Skin epidermis (tissue), 12 donors: Measurements from ENCODE around the gene ABI2.
"Not testable (repeated sequence)": the region's sequence is repeated elsewhere in the genome, so short reads cannot be mapped to it uniquely, and the experiment has no call there.

Experiments used
- H3K27ac ChIP-seq, 21 experiments: fragments of 200-600 bp; sonication (generic) in 11 of 21; one replicate each; pipeline ENCODE4 v1.5.0; 2020; ENCODE audit warnings: mild to moderate bottlenecking in 3 of 21, inconsistent platforms in 2 of 21, moderate library complexity in 2 of 21
- H3K4me3 ChIP-seq, 7 experiments: fragments of 200-600 bp; sonication (generic) in 2 of 7; one replicate each; pipeline ENCODE4 v1.5.0; 2020; ENCODE audit warnings: inconsistent platforms in 2 of 7, mild to moderate bottlenecking in 2 of 7, moderate library complexity in 1 of 7

The ABI2 gene

DNA sequence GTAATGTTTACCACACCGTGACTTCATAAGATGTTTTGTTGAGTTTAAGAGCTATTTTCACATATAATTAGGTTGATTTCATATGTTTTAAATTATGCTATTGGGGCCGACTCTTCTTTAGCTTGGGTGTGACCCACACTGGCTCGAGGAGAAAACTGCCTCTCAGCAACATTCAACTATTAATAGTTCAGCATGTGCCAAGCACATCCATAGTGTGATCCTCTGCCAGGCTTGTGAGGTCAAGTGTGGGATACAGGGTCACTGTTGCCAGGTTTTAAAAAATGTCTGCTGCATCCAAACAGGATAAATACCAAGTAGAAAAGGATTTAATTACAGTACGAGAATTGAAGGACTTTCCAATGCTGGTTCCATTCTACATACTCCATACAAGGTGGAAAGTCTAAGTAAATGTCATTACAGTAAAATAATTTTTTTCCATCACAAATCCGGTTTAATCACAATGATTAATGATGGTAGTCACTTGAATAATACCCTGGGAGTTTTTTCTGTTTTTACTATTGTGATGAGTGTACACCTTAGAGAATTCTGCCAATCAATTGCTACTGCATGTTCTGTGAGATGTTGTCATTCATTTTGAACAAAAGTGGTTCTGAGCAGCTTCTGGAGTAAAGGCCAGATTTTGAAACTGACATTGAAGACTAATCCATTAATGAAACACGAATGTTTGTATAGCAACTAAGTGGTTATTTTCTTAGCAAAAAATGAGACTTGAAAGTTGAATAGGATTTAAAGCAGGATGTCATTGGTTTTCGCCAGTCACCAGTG, 84.5 kb downstream of the ABI2 start:
- peak overlapping the region in 1 of 21 experiments; percentile 38 for H3K27ac ChIP-seq

DNA sequence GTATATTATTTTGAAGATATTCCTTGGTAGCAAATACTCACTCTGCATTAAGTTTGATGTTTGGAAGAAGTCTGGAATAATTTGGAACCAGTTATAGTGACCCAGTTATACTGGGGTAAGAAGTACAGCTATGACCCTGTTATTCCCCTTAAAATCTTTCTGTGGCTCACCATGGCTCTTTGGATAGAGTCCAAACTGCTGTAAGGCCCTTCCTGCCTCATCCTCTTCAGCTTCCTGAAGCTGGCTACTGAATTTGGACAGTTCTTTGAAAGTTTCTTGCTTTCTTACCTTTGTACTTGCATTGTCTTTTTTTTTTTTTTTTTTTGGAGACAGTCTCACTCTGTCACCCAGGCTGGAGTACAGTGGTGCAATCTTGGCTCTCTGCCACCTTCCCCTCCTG, 85.6 kb downstream of the ABI2 start:
- H3K4me3 ChIP-seq = no peak overlapping the region
- no peak overlapping the region for H3K27ac ChIP-seq

More for the DNA sequence above, 84.5 kb downstream of the ABI2 start:
- no peak overlapping the region for H3K4me3 ChIP-seq

DNA sequence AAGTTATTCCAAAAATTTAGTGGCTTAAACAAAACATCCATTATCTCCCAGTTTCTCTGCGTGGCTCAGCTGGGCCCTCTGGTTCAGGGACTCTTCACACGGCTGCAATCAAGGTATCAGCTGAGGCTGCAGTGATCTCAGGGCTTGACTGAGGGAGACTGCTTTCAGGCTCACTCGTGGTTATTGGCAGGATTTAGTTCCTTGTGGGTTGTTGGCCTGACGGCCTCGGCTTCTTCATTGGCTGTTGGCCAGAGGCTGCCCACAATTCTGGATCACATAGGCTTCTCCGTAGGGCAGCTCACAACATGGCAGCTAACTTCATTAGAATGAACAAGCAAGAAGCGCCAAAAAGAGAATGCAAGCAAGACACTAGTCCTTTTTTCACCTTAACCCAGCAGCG, 90.1 kb downstream of the ABI2 start:
- H3K4me3 ChIP-seq = no peak overlapping the region
- H3K27ac ChIP-seq = no peak overlapping the region

DNA sequence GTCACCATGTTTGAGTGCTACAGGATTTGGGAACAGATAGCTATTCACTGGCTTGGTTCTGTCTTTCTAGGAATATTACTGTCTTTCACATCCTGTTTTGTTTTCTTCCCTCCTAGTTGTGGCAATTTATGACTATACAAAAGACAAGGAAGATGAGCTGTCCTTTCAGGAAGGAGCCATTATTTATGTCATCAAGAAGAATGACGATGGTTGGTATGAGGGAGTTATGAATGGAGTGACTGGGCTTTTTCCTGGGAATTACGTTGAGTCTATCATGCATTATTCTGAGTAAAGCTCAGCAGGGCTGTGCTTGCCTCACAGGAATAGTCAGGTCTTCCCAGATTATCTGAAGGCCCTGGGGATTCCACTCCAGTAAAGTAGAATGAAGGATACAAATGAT, 98.9 kb downstream of the ABI2 start:
- no peak overlapping the region for H3K4me3 ChIP-seq
- H3K27ac ChIP-seq = peak overlapping the region in 1 of 21 experiments; percentile 35

DNA sequence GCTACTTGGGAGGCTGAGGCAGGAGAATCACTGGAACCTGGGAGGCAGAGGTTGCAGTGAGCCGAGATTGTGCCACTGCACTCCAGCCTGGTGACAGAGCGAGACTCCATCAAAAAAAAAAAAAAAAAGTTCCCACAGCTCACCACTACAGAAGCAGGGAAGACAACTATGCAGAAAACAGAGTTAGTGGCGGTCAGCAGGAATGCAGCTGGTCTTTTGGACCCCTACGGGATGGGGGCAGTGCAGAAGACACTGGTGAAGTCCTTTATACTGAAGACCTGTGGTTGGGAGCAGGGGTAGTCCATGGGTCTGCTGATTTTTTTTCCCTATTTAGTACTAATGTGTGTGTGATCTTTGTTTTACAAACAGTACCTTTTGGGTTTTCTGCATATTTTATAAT, 101.4 kb downstream of the ABI2 start:
- peak overlapping the region in 1 of 21 experiments; percentile 49 for H3K27ac ChIP-seq
- not testable (repeated sequence) for H3K4me3 ChIP-seq

DNA sequence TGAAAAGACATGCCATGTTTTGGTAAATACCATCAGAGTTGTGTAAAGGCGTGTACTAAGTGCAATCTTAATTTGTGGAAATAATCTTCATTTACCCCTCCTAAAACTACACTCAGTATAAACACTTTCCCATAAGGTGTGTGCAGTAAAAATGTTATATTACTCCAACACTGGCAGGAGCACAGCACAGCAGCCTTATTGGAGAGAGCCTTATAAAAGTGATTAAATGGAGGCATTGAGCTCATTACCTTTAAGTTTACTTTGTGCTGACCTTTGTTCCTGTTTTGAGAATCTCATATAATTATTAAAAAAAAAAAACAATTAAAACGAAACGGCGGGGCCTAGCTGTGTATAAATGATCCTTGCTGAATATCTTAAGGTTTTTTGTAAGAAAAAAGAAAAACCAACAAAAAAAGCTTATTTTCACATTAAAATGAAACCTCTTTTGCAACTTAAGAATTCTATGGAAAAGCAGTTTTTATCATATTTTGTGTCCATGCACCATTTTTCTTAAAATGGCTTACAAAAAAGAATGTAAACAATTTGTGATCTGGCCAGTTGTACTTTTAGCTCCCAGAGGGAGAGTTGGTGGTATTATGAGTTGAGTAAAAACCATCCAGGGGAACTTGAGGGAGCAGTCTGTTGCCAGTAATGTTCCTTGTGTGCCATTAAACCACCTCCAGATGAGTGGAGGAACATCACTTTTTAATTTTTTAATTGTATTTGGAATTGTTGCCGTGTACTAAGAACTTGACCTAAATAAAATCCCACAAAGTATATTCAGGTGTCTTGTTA, 103.4 kb downstream of the ABI2 start:
- Histone ChIP-seq H3K27ac (no peak overlapping the region), H3K4me3 (no peak overlapping the region)

DNA sequence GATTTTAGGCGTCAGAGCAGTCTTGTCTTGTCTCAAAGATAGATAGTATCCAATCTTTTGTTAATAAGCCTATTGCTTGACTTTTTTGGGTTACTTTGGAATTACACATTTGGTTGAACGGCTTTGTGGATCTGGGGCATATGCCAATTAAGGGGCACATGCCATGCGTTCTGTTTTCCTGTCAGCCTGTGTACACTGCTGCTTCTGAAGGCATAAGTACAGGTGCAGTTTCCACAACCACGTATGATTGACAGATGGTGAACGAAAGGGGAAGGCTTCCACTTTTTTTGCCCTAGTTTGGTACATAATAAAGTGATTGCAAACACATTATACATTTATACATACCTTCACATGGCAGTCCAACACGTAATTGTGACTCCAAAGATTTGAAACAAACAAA, 104.6 kb downstream of the ABI2 start:
- no peak overlapping the region for H3K4me3 ChIP-seq
- H3K27ac ChIP-seq = peak overlapping the region in 1 of 21 experiments; percentile 51

DNA sequence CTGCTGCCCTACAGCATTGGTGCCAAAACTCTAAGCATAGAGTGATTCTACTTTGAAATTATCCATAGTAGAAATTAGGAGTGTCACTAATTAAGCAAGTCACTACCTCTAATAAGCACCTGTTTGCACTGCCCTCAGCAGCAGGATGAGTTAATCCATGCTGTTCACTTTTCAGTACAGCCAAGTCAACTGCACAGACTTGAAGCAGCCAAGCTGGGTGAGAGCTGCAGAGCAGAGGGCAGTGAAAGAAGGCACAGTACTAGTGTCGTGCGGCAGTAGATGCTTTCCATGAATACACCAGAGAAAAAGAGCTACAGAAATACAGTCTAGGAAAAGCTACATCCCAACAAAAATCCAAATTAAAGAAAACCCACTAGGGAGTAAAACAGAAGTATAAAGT, 108.3 kb downstream of the ABI2 start:
- H3K4me3 ChIP-seq = no peak overlapping the region
- H3K27ac ChIP-seq = no peak overlapping the region

DNA sequence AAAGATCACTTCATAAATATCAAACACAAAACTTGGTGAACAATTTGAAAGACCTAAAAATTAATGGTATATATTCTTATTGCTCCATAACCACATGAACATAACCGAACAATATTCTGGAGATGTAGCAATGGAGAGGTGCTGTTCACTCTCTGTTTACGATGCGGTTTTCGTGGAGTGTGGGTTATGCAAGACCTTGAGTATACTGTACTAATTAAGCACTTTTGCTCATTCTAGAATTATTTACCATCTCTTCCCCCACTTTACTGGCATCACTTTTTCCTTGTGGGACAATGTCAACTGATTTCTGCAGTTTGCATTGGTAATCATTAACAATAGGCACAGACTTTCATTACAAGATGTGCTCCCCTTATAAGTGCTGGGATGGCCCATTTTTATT, 109.3 kb downstream of the ABI2 start:
- no peak overlapping the region for H3K27ac ChIP-seq
- no peak overlapping the region for H3K4me3 ChIP-seq

DNA sequence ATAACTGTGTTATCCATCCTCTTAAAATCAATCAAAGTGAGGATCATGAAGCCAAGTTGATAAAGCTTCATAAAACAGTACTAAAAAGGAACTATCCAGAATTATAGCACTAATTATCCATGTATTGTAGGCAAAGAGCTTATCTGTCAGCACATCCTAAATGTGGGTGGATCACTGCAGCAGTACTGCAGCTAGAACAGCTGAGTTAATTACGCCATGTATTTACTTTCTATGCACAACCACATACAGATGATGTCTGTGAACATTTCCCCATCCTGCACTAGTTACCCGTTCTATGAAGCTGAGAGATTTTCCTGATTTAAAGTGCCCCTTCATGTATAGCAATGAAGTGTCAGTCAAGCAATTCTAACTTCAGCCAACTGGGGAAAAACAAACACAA, 110.3 kb downstream of the ABI2 start:
- H3K4me3 ChIP-seq = no peak overlapping the region
- no peak overlapping the region for H3K27ac ChIP-seq

DNA sequence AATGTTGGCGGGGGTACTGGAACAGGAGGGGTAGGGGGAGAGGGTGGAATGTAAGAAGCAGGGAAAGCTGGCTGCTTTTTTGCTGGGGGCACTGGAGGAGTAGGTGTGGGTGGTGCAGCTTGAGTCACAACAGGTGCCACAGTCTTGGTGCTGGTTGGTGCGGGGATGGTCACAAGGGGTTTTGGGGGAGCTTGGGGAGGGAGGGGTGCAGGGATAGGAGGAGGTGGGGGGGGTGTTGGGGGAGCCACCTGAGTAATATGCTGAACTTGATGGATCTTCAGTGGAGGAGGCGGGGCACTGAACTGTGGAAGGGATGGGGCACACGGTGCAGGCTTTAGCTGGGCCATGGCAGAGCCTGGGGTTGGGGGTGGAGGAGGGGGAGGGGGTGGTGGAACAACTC, 112.5 kb downstream of the ABI2 start:
- Histone ChIP-seq H3K4me3 (no peak overlapping the region), H3K27ac (no peak overlapping the region)

DNA sequence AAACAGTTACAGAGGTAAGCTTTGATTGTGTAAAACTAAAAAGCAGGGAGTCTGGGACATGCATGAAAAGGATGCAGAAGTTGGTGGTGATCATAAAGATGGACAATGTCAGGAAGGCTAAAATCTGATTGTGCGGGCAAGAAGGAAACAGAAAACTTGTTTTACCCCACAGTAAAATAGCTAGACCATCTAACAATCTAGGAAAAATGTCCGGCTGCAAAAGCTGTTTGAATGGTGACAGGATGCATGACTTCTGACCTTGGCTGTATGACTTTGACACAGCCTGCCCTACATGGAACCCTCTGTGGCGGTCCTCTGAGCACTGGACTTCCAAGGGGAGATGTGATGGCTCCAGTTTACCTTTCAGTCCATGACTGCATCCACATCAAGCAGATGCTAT, 113.3 kb downstream of the ABI2 start:
- H3K4me3 ChIP-seq = no peak overlapping the region
- no peak overlapping the region for H3K27ac ChIP-seq

DNA sequence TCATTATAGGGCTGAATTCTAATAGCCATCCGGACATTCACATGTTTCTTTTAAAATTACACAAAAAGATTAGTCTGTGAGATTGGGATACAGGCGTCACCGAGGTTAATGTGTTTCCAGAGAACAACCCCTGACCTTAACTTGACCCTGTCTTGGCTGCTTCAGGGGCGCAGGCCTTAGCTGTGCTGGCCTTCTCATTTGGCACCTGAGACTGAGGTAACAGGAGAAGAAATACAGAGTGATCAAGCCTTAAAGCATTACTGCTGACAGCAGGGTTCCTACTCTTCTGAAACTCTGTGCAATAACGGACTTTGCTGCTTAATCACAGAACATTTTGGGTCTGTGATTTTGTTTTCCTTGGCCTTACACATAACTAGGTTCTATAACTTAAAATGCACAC, 114.3 kb downstream of the ABI2 start:
- no peak overlapping the region for H3K27ac ChIP-seq
- no peak overlapping the region for H3K4me3 ChIP-seq

DNA sequence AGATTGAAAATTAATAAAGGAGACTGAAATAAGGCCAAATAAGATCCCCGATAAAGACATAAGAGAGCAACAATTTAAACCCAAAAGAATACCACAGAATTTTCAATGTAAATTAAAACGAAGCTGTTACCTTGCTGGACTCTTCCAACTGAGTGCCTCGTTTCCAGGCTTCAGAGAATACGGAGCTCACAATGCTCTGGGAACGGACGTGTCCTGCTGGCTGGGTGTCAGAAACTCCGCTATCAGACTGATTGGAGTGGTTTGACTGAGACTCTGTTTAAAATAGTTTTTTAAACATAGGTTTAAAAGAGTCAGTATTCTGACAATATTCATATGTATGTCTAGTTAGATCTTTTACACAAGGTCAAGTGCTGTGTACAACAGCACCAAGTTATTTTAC, 116.5 kb downstream of the ABI2 start:
- Histone ChIP-seq H3K4me3 (no peak overlapping the region), H3K27ac (no peak overlapping the region)

DNA sequence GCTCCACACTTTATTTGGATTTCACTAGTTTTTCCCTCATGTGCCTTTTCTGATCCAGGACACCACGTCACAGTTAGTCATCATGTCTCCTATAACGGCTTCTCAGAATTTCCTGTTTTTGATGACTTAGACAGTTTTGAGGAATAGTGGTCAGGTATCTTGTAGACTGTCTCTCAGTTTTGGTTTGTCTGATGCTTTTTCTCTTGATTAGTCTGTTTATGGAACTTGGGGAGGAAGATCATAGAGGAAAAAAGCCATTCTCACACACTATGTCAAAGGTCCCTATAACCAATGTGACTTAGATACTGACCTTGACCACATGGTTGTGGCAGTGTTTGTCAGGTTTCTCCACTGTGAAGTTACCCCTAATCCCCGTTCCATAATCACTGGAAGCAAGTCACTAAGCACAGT, 117.9 kb downstream of the ABI2 start:
- no peak overlapping the region for H3K4me3 ChIP-seq

DNA sequence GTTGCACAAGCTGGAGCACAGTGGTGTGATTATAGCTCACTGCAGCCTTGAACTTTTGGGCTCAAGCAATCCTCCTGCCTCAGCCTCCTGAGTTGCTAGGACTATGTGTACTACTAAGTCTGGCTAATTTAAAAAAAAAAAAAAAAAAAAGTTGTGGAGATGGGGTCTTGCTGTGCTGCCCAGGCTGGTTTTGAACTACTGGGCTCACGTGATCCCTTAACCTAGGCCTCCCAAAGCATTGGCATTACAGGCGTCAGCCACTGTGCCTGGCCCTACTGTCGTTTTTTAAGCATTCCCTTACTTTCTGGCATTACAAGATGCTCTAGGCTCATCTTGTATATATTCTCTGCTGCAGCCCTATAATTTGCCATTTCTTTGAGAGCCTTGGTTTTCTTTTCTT, 118.6 kb downstream of the ABI2 start:
- no peak overlapping the region for H3K4me3 ChIP-seq
- H3K27ac ChIP-seq = no peak overlapping the region

More for the DNA sequence above, 117.9 kb downstream of the ABI2 start:
- no peak overlapping the region for H3K27ac ChIP-seq

DNA sequence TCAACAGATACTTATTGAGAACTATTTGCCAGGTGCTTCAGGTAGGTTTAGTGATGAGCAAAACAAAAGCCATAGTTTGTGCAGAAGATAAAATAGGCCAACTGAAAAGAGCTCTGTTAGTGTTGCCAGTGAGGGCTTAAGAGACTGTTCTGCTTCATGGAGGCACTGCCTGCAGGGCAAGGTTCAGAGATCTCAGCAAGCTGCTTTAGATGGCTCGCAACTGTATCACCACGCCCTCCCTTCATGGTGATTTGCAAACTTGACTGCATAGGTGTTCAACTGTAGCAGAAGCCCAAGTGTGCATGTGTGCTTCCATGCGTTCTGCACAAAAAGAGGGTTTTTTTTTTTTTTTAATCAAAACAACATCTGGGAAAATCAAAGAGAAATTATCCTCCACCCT, 122.4 kb downstream of the ABI2 start:
- Histone ChIP-seq H3K4me3 (no peak overlapping the region), H3K27ac (no peak overlapping the region)

DNA sequence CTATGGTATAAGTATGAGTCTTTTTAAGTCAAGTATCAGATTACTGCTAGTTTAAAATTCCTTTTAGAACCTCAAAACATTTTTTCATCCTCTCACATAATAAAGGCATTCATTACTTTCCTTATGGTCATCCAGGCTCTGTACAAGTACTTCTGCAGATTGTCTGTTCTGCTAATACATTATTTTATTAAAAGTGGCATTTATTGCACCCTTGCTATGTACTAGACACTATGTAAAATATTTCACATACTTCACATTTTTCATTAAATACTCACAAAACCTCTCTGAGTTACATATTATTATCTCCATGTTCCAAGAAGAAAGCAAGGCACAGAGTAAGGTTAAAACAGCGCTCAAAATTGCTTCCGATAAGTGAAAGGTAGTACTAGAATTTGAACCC, 122.8 kb downstream of the ABI2 start:
- H3K4me3 ChIP-seq = no peak overlapping the region
- H3K27ac ChIP-seq = no peak overlapping the region

DNA sequence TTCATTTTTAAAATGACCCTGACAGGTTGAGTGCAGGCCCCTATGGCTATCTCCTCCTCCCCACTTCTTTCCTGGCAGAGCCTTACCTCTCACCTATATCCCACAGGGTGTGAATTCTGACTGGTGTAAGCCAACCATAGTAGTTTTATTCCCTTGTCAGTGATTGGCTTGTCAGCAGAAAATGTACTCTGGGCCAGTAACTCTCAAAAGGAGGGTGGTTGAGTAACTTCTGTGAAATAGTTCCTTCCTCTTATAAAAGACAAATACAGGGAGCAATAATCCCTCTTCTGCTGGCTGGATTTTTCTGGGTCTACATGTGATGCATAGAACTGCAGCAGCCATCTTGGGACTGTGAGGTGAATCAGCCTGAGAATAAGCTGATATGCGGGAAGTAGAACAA, 123.5 kb downstream of the ABI2 start:
- no peak overlapping the region for H3K27ac ChIP-seq
- no peak overlapping the region for H3K4me3 ChIP-seq

DNA sequence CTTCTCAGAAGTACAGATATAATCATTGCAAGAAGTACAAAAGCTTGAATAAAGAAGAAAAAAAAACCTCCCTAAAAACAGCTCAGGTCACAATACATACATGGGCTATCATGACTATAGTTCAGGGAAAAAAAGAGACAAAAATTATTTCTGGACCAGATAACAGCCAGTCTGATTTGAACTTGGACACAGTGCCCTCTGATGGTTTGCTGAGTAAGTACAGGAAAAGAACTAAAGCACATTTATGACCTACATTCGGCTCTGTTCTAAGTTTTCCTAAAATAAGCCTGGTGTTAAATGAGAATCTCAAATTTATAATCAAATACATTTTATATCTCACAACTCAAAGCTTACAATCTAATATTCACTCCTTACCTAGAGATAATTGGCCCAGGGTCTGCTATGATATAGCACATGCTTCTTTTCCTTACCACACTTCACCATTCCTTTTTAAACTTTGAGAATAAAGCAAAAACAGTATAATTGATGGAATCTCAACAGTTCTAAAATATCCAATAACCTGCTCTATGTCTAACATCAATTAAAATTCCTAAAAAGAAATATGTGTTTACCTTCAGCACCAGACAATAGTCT, 125.8 kb downstream of the ABI2 start:
- no peak overlapping the region for H3K4me3 ChIP-seq
- no peak overlapping the region for H3K27ac ChIP-seq

DNA sequence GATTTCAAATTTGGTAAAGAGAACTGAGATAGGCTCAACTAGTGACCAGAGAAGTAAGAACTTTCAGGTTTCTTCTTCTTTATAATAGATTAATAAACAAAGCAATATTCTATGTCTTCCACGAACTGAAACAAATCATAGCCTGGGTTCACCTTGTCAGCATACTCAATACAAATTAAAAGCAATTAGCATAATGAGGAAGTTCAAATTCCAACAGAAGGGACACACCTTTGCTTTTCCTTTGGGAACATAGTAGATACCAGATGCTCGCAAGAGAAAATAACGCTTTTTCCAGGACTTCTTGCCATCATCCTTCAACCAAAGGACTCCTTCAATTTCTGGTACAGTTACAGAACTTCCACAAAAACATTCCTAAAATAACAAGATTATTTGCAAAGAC, 127.0 kb downstream of the ABI2 start:
- Histone ChIP-seq H3K4me3 (no peak overlapping the region), H3K27ac (no peak overlapping the region)
